Measurements from ENCODE around the gene SLC22A14.
"Not testable (repeated sequence)": the region's sequence is repeated elsewhere in the genome, so short reads cannot be mapped to it uniquely, and the experiment has no call there.

The SLC22A14 gene

GRCh38 chr3:38274864-38275649 is 7.0 kb upstream of the SLC22A14 start:
- no peak for DNase-seq

- no peak for DNase-seq
Measured at GRCh38 chr3:38275658-38276057, 6.4 kb upstream of the SLC22A14 start.

- no peak for DNase-seq
Measured at GRCh38 chr3:38276081-38276916, 5.8 kb upstream of the SLC22A14 start.

GRCh38 chr3:38276917-38277630 is 5.0 kb upstream of the SLC22A14 start:
- no peak for DNase-seq

- DNase-seq, result no peak
Measured at GRCh38 chr3:38278841-38279240, 3.3 kb upstream of the SLC22A14 start.

GRCh38 chr3:38283810-38284755 is 2.0 kb downstream of the SLC22A14 start:
- no peak for DNase-seq

GRCh38 chr3:38284756-38285150 is 2.7 kb downstream of the SLC22A14 start:
- no peak for DNase-seq

- DNase-seq, result not testable (repeated sequence)
Measured at GRCh38 chr3:38289286-38290217, 7.5 kb downstream of the SLC22A14 start.

GRCh38 chr3:38297053-38297452 is 15.0 kb downstream of the SLC22A14 start:
- not testable (repeated sequence) for DNase-seq

GRCh38 chr3:38297537-38297936 is 15.4 kb downstream of the SLC22A14 start:
- DNase-seq, result no peak

- no peak for DNase-seq
Measured at GRCh38 chr3:38297947-38298711, 16.0 kb downstream of the SLC22A14 start.

- DNase-seq, result no peak
Measured at GRCh38 chr3:38306941-38307340, 24.8 kb downstream of the SLC22A14 start.

GRCh38 chr3:38307599-38307998 is 25.5 kb downstream of the SLC22A14 start:
- DNase-seq, result no peak

GRCh38 chr3:38308456-38308855 is 26.4 kb downstream of the SLC22A14 start:
- no peak for DNase-seq

GRCh38 chr3:38311476-38311875 is 29.4 kb downstream of the SLC22A14 start:
- no peak for DNase-seq

- no peak for DNase-seq
Measured at GRCh38 chr3:38311941-38312340, 29.8 kb downstream of the SLC22A14 start.

- DNase-seq, result no peak
Measured at GRCh38 chr3:38312356-38312755, 30.3 kb downstream of the SLC22A14 start.

GRCh38 chr3:38313263-38313662 is 31.2 kb downstream of the SLC22A14 start:
- no peak for DNase-seq

- no peak for DNase-seq
Measured at GRCh38 chr3:38313695-38314094, 31.6 kb downstream of the SLC22A14 start.

- no peak for DNase-seq
Measured at GRCh38 chr3:38314112-38314763, 32.1 kb downstream of the SLC22A14 start.
